ENCODE data around the gene OR2A12.

DNA sequence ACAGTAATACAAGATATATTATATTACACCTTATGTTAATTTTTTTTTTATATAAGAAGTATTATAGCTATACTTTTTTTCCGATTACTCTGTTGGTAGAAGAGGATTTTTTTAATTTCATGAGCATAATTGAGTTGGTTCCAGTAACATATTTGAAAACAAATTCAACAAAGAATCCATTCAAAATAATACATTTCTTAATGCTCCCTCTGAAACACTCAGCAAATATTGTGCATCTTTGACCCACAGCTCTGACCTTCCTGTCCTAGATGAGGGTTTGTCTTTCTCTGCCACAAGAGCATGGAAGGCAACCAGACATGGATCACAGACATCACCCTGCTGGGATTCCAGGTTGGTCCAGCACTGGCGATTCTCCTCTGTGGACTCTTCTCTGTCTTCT, 23.2 kb downstream of the OR2A12 start, which contains the start of gene OR2A2:
- no peak for TF ChIP-seq CTCF (IDR thresholded peaks at IDR 0.05; ENCODE audit: poor library complexity)
- no peak for TF ChIP-seq EZH2 (IDR thresholded peaks at IDR 0.05; ENCODE audit: borderline replicate concordance)

Data from hepatocyte (in vitro differentiated cells).